CD14-positive monocyte (primary cell): ENCODE measurements around the gene MRPL24. TPM values are rescaled to one million over a fixed set of nuclear protein-coding genes. Genes with fewer than 3 reads are reported as not detected.
"Not testable (repeated sequence)": the region's sequence is repeated elsewhere in the genome, so short reads cannot be mapped to it uniquely, and the experiment has no call there.

Experiments
- DNase-seq, 3 donors: peaks; one replicate each; pipeline ENCODE4 v3.0.0-alpha.2; 2011 to 2022
- H2AFZ ChIP-seq: 2 replicates; pipeline ENCODE4 v1.6.0; 2012; ENCODE audit warnings: mild to moderate bottlenecking, low read depth, low read length, inconsistent platforms; ENCODE audit not compliant: insufficient read depth, poor library complexity, severe bottlenecking
- H3K27ac ChIP-seq, 2 donors: 1 replicate in 1 of 2; 2 replicates in 1 of 2; pipeline ENCODE4 v1.5.1; 2012 to 2013; ENCODE audit warnings: low read length in 2 of 2, control low read depth in 1 of 2, inconsistent platforms in 1 of 2, low read depth in 1 of 2, mild to moderate bottlenecking in 1 of 2
- H3K27me3 ChIP-seq, 2 donors: one replicate each; pipeline versions ENCODE4 v1.6.0 to v1.6.1; 2011 to 2013; ENCODE audit warnings: low read length in 2 of 2; ENCODE audit not compliant: control insufficient read depth in 2 of 2, insufficient read depth in 2 of 2
- H3K36me3 ChIP-seq, 2 donors: replicated peaks in 1 of 2; 1 replicate in 1 of 2; 2 replicates in 1 of 2; pipeline versions ENCODE4 v1.5.1 to v1.6.1; 2012 to 2013; ENCODE audit warnings: low read length in 2 of 2, control low read depth in 1 of 2, inconsistent platforms in 1 of 2, mild to moderate bottlenecking in 1 of 2; ENCODE audit not compliant: insufficient read depth in 2 of 2, control insufficient read depth in 1 of 2
- H3K4me1 ChIP-seq, 2 donors: 1 replicate in 1 of 2; 2 replicates in 1 of 2; pipeline versions ENCODE4 v1.5.1 to v1.6.1; 2012 to 2013; ENCODE audit warnings: low read length in 2 of 2, control low read depth in 1 of 2, inconsistent platforms in 1 of 2, mild to moderate bottlenecking in 1 of 2, moderate library complexity in 1 of 2; ENCODE audit not compliant: insufficient read depth in 2 of 2, control insufficient read depth in 1 of 2
- H3K4me2 ChIP-seq: replicated peaks from 2 replicates; pipeline ENCODE3; 2012; ENCODE audit warnings: low read length, moderate library complexity, mild to moderate bottlenecking; ENCODE audit not compliant: poor library complexity, severe bottlenecking; ENCODE audit errors: extremely low read depth
- H3K4me3 ChIP-seq, 3 experiments: fragments of 200-600 bp in 1 of 3; sonication (generic) in 1 of 3; replicated peaks in 1 of 3; 1 replicate in 2 of 3; 2 replicates in 1 of 3; pipeline ENCODE4 v1.5.1; 2011 to 2013; ENCODE audit warnings: low read length in 3 of 3, mild to moderate bottlenecking in 3 of 3, control low read depth in 2 of 3, low read depth in 2 of 3, inconsistent platforms in 1 of 3, moderate library complexity in 1 of 3
- H3K79me2 ChIP-seq: 2 replicates; pipeline ENCODE4 v1.6.0; 2012; ENCODE audit warnings: mild to moderate bottlenecking, control low read depth, inconsistent platforms, low read length, moderate library complexity; ENCODE audit not compliant: insufficient read depth
- H3K9ac ChIP-seq: 2 replicates; pipeline ENCODE4 v1.6.0; 2017; ENCODE audit warnings: low read length, mild to moderate bottlenecking; ENCODE audit not compliant: insufficient read depth, poor library complexity, severe bottlenecking
- H3K9me3 ChIP-seq, 2 donors: replicated peaks in 1 of 2; 1 replicate in 1 of 2; 2 replicates in 1 of 2; pipeline versions ENCODE4 v1.5.1 to v1.6.1; 2012 to 2013; ENCODE audit warnings: low read length in 2 of 2, control low read depth in 1 of 2; ENCODE audit not compliant: control insufficient read depth in 1 of 2, insufficient read depth in 1 of 2
- H4K20me1 ChIP-seq: 2 replicates; pipeline ENCODE4 v1.6.0; 2012; ENCODE audit warnings: mild to moderate bottlenecking, low read length, control low read depth, moderate library complexity; ENCODE audit not compliant: insufficient read depth
- H3K27ac Mint-ChIP-seq, 7 donors: one replicate each; pipeline ENCODE4 v1.8.0; 2020; ENCODE audit warnings: mild to moderate bottlenecking in 7 of 7, mixed read lengths in 7 of 7, moderate library complexity in 6 of 7, inconsistent platforms in 2 of 7
- H3K27me3 Mint-ChIP-seq, 3 donors: one replicate each; pipeline ENCODE4 v1.8.0; 2021 to 2022; ENCODE audit warnings: low read depth in 3 of 3, mild to moderate bottlenecking in 3 of 3, mixed read lengths in 3 of 3, moderate library complexity in 3 of 3, inconsistent platforms in 1 of 3
- H3K36me3 Mint-ChIP-seq, 2 donors: one replicate each; pipeline ENCODE4 v1.8.0; 2020; ENCODE audit warnings: mixed read lengths in 2 of 2, inconsistent platforms in 1 of 2, mild to moderate bottlenecking in 1 of 2
- H3K4me1 Mint-ChIP-seq: one replicate; pipeline ENCODE4 v1.8.0; 2020; ENCODE audit warnings: mild to moderate bottlenecking, mixed read lengths
- H3K4me3 Mint-ChIP-seq, 2 donors: one replicate each; pipeline ENCODE4 v1.8.0; 2020; ENCODE audit warnings: mild to moderate bottlenecking in 2 of 2, mixed read lengths in 2 of 2, moderate library complexity in 1 of 2
- H3K9me3 Mint-ChIP-seq, 7 donors: one replicate each; pipeline ENCODE4 v1.8.0; 2020 to 2022; ENCODE audit warnings: mixed read lengths in 7 of 7, mild to moderate bottlenecking in 6 of 7, moderate library complexity in 6 of 7, inconsistent platforms in 2 of 7
- WGBS: methylation state at CpG from one replicate; pipeline ENCODE4 v1.1.5; 2013; ENCODE audit warnings: missing lambda C conversion rate; ENCODE audit not compliant: insufficient coverage; 5-methylcytosine and 5-hydroxymethylcytosine counted together
- intact Hi-C, 2 donors: fragments of 100-400 bp; cut with micrococcal nuclease; formaldehyde crosslinking; loops; one replicate each; pipeline versions ENCODE4 v1.15.0 to v1.15.1; 2023
- polyA plus RNA-seq, 3 donors: library from polyadenylated mRNA; depleted of rRNA in 1 of 3; unstranded in 2 of 3; stranded (reverse) in 1 of 3; fragments of 300-500 nt in 2 of 3; fragments of >200 nt in 1 of 3; fragmentation: Illumina TruSeq in 2 of 3; gene quantifications; 1 replicate in 2 of 3; 2 replicates in 1 of 3; pipeline ENCODE4 v1.2.3, GENCODE V29; 2012 to 2021
- TF ChIP-seq, protein P1 (sequence below): fragments of 200-600 bp; IDR thresholded peaks from one replicate; pipeline ENCODE4 v1.8.0; 2022; ENCODE audit warnings: antibody characterized with exemption, mild to moderate bottlenecking

MRPL24 gene
- polyA plus RNA-seq, 3 donors = 28.7 to 47.0 (median 38.4) TPM

DNA sequence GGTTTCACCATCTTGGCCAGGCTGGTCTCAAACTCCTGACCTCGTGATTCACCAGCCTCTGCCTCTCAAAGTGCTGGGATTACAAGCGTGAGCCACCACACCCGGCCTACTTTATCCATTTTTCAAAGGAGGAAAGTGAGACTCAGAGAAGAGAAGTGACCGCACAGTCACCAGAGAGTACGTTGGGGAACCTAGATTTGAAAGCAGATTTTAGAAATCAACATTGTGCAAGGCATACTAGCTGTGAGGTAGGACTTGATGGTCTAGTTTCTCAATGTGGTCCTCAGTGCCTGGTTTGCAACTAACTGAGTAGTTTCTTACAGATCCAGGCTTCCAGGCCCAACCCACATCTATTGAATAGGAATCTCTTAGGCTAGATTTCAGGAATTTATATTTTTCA, 24.8 kb upstream of the MRPL24 start:
- peaks cover 31% of the 10 kb centered on the region in 2 donors for H3K4me1 ChIP-seq
- peak overlapping the region; percentile 90 for H3K4me2 ChIP-seq
- H3K27me3 ChIP-seq = no peaks in the 10 kb centered on the region
- peak overlapping the region; percentile 20 to 42 for H3K4me3 Mint-ChIP-seq
- 0% methylated on average over 2 of the region's 5 CpGs for WGBS
- intact Hi-C loops = loop anchor here (2.0 to 5.0 kb wide), 2 partner anchors 15 to 33 kb away; partner anchors contain the start of gene HDGF (in 2 of the 2)
- H3K36me3 Mint-ChIP-seq = peaks cover 3 to 9% of the 10 kb centered on the region in 2 donors
- peaks cover 0 to 2% (median 0%) of the 10 kb centered on the region in 3 donors for H3K27me3 Mint-ChIP-seq
- H3K27ac Mint-ChIP-seq = no peak overlapping the region
- H3K36me3 ChIP-seq = peaks cover 2 to 9% of the 10 kb centered on the region in 2 donors
- no peaks in the 10 kb centered on the region for H3K9me3 ChIP-seq
- DNase-seq = peak; percentile 50 to 63 (median 63)
- peaks cover 21% of the 10 kb centered on the region for H3K4me1 Mint-ChIP-seq
- peaks cover 40% of the 10 kb centered on the region for H3K79me2 ChIP-seq
- TF ChIP-seq, protein P1, sequence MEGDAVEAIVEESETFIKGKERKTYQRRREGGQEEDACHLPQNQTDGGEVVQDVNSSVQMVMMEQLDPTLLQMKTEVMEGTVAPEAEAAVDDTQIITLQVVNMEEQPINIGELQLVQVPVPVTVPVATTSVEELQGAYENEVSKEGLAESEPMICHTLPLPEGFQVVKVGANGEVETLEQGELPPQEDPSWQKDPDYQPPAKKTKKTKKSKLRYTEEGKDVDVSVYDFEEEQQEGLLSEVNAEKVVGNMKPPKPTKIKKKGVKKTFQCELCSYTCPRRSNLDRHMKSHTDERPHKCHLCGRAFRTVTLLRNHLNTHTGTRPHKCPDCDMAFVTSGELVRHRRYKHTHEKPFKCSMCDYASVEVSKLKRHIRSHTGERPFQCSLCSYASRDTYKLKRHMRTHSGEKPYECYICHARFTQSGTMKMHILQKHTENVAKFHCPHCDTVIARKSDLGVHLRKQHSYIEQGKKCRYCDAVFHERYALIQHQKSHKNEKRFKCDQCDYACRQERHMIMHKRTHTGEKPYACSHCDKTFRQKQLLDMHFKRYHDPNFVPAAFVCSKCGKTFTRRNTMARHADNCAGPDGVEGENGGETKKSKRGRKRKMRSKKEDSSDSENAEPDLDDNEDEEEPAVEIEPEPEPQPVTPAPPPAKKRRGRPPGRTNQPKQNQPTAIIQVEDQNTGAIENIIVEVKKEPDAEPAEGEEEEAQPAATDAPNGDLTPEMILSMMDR = no peak
- peak overlapping the region; percentile 93 to 97 for H3K27ac ChIP-seq
- no peak overlapping the region for H3K9ac ChIP-seq
- peak overlapping the region; percentile 89 for H2AFZ ChIP-seq
- H3K9me3 Mint-ChIP-seq = peaks cover 0 to 1% (median 0%) of the 10 kb centered on the region in 7 donors
- H3K4me3 ChIP-seq = peak overlapping the region in 1 of 3 experiments; percentile 79
- peaks cover 5% of the 10 kb centered on the region for H4K20me1 ChIP-seq

- not testable (repeated sequence) for H3K36me3 Mint-ChIP-seq, DNase-seq, H3K9ac ChIP-seq, H3K27me3 Mint-ChIP-seq, H3K9me3 ChIP-seq, H3K36me3 ChIP-seq, H4K20me1 ChIP-seq, H3K27me3 ChIP-seq, H3K4me3 Mint-ChIP-seq, H3K27ac Mint-ChIP-seq, H3K4me3 ChIP-seq, H3K9me3 Mint-ChIP-seq, H3K4me2 ChIP-seq
- peaks cover 19% of the 10 kb centered on the region for H3K4me1 Mint-ChIP-seq
- H2AFZ ChIP-seq = peak overlapping the region; percentile 89
- peak overlapping the region; percentile 93 to 97 for H3K27ac ChIP-seq
- WGBS = 100% methylated on average over 1 of the region's 15 CpGs
- peaks cover 30 to 31% of the 10 kb centered on the region in 2 donors for H3K4me1 ChIP-seq
- intact Hi-C loops = loop anchor here in 1 of 2 donors (5.0 kb wide), 1 partner anchor 33 kb away; no protein-coding TSS in a partner anchor
- H3K79me2 ChIP-seq = peaks cover 35% of the 10 kb centered on the region
Observed at GRCh38 chr1:156765136-156765535, 24.2 kb upstream of the MRPL24 start.
